H9 (cell line): ENCODE results near the gene OR6C65. TPM values are rescaled to one million over a fixed set of nuclear protein-coding genes. Genes with fewer than 3 reads are reported as not detected.

Experiments used
- DNase-seq: peaks from one replicate; pipeline ENCODE4 v3.0.0-alpha.2; 2017
- H2AFZ ChIP-seq: one replicate; pipeline ENCODE4 v1.6.1; 2013; ENCODE audit warnings: mild to moderate bottlenecking, low read length, control low read depth, moderate library complexity
- H2AK5ac ChIP-seq: 2 replicates; pipeline ENCODE4 v1.6.1; 2013; ENCODE audit warnings: low read length, control low read depth, mixed read lengths; ENCODE audit not compliant: insufficient read length
- H2BK120ac ChIP-seq: one replicate; pipeline ENCODE4 v1.6.1; 2013; ENCODE audit warnings: low read depth, mild to moderate bottlenecking, low read length, control low read depth, inconsistent platforms; ENCODE audit not compliant: poor library complexity, severe bottlenecking
- H2BK12ac ChIP-seq: 2 replicates; pipeline ENCODE4 v1.6.1; 2013; ENCODE audit warnings: low read length, control low read depth, mixed read lengths, low read depth; ENCODE audit not compliant: insufficient read length
- H2BK15ac ChIP-seq: 2 replicates; pipeline ENCODE4 v1.6.1; 2013; ENCODE audit warnings: low read depth, low read length, control low read depth
- H2BK20ac ChIP-seq: one replicate; pipeline ENCODE4 v1.6.1; 2013; ENCODE audit warnings: low read depth, mild to moderate bottlenecking, low read length, control low read depth, inconsistent platforms; ENCODE audit not compliant: poor library complexity, severe bottlenecking
- H2BK5ac ChIP-seq: 2 replicates; pipeline ENCODE4 v1.6.1; 2013; ENCODE audit warnings: low read length, control low read depth, mixed read lengths; ENCODE audit not compliant: insufficient read length
- H3K14ac ChIP-seq: 2 replicates; pipeline ENCODE4 v1.6.1; 2013; ENCODE audit warnings: low read length, control low read depth; ENCODE audit not compliant: insufficient read depth
- H3K18ac ChIP-seq: 2 replicates; pipeline ENCODE4 v1.6.1; 2013; ENCODE audit warnings: low read depth, mild to moderate bottlenecking, mixed read lengths, low read length, control low read depth; ENCODE audit not compliant: insufficient read length
- H3K23ac ChIP-seq: 2 replicates; pipeline ENCODE4 v1.6.1; 2013; ENCODE audit warnings: low read length, control low read depth, mixed read lengths, low read depth; ENCODE audit not compliant: insufficient read length
- H3K23me2 ChIP-seq: 2 replicates; pipeline ENCODE4 v1.6.1; 2013; ENCODE audit warnings: low read depth, mild to moderate bottlenecking, mixed read lengths, low read length, control low read depth; ENCODE audit not compliant: insufficient read length, poor library complexity, severe bottlenecking
- H3K27ac ChIP-seq: 2 replicates; pipeline ENCODE4 v1.5.1; 2013; ENCODE audit warnings: low read length, control low read depth, mixed read lengths, low read depth; ENCODE audit not compliant: insufficient read length
- H3K27me3 ChIP-seq: 2 replicates; pipeline ENCODE4 v1.6.1; 2013; ENCODE audit warnings: low read length, control low read depth, inconsistent platforms; ENCODE audit not compliant: insufficient read depth
- H3K4ac ChIP-seq: 2 replicates; pipeline ENCODE4 v1.6.1; 2013; ENCODE audit warnings: low read depth, mild to moderate bottlenecking, control low read depth, inconsistent platforms, low read length, moderate library complexity
- H3K4me1 ChIP-seq: 2 replicates; pipeline ENCODE4 v1.6.1; 2013; ENCODE audit warnings: low read length, control low read depth, inconsistent platforms; ENCODE audit not compliant: insufficient read depth
- H3K4me2 ChIP-seq: 2 replicates; pipeline ENCODE4 v1.6.1; 2013; ENCODE audit warnings: low read length, control low read depth, mixed read lengths; ENCODE audit not compliant: insufficient read length, insufficient read depth
- H3K56ac ChIP-seq: 2 replicates; pipeline ENCODE4 v1.6.1; 2013; ENCODE audit warnings: low read depth, mild to moderate bottlenecking, mixed read lengths, low read length, control low read depth; ENCODE audit not compliant: insufficient read length
- H3K79me1 ChIP-seq: 2 replicates; pipeline ENCODE4 v1.6.1; 2013; ENCODE audit warnings: low read depth, mild to moderate bottlenecking, moderate library complexity, low read length, control low read depth, inconsistent platforms; ENCODE audit not compliant: insufficient read depth, poor library complexity, severe bottlenecking
- H3K79me2 ChIP-seq: 2 replicates; pipeline ENCODE4 v1.6.1; 2013; ENCODE audit warnings: low read length, control low read depth, inconsistent platforms; ENCODE audit not compliant: insufficient read depth
- H3K9ac ChIP-seq: 2 replicates; pipeline ENCODE4 v1.6.1; 2013; ENCODE audit warnings: low read length, control low read depth, mixed read lengths; ENCODE audit not compliant: insufficient read length; ENCODE audit errors: extremely low read depth
- H3K9me3 ChIP-seq: one replicate; pipeline ENCODE4 v1.6.1; 2013; ENCODE audit warnings: low read depth, low read length, inconsistent platforms; ENCODE audit not compliant: control insufficient read depth
- H3T11ph ChIP-seq: one replicate; pipeline ENCODE4 v1.6.1; 2013; ENCODE audit warnings: mild to moderate bottlenecking, low read length, control low read depth, inconsistent platforms
- H4K20me1 ChIP-seq: one replicate; pipeline ENCODE4 v1.6.1; 2013; ENCODE audit not compliant: control insufficient read depth, insufficient read length, insufficient read depth
- H4K5ac ChIP-seq: 2 replicates; pipeline ENCODE4 v1.6.1; 2013; ENCODE audit warnings: low read depth, mild to moderate bottlenecking, mixed read lengths, low read length, control low read depth; ENCODE audit not compliant: insufficient read length
- H4K8ac ChIP-seq: replicated peaks from 2 replicates; pipeline ENCODE4 v1.6.1; 2013; ENCODE audit warnings: low read length, control low read depth, mixed read lengths, low read depth; ENCODE audit not compliant: insufficient read length
- H4K91ac ChIP-seq: 2 replicates; pipeline ENCODE4 v1.6.1; 2013; ENCODE audit warnings: low read depth, mild to moderate bottlenecking, moderate library complexity, mixed read lengths, low read length, control low read depth; ENCODE audit not compliant: insufficient read length
- H3K27ac Mint-ChIP-seq, 3 experiments: 2 replicates in 2 of 3; 3 replicates in 1 of 3; pipeline ENCODE4 v1.8.0; 2020 to 2021; ENCODE audit warnings: mixed read lengths in 3 of 3, mild to moderate bottlenecking in 1 of 3, moderate library complexity in 1 of 3
- H3K27me3 Mint-ChIP-seq: 2 replicates; pipeline ENCODE4 v1.8.0; 2021; ENCODE audit warnings: low read depth, mild to moderate bottlenecking, moderate library complexity, mixed read lengths
- H3K36me3 Mint-ChIP-seq, 3 experiments: 2 replicates in 2 of 3; 3 replicates in 1 of 3; pipeline ENCODE4 v1.8.0; 2020 to 2021; ENCODE audit warnings: low read depth in 3 of 3, mixed read lengths in 3 of 3; ENCODE audit not compliant: insufficient read depth in 1 of 3
- H3K4me1 Mint-ChIP-seq, 2 experiments: 2 replicates each; pipeline ENCODE4 v1.8.0; 2020; ENCODE audit warnings: mixed read lengths in 2 of 2
- H3K4me3 Mint-ChIP-seq, 2 experiments: 2 replicates in 1 of 2; 3 replicates in 1 of 2; pipeline ENCODE4 v1.8.0; 2020 to 2021; ENCODE audit warnings: mild to moderate bottlenecking in 2 of 2, mixed read lengths in 2 of 2, moderate library complexity in 1 of 2
- H3K9me3 Mint-ChIP-seq, 2 experiments: 2 replicates in 1 of 2; 3 replicates in 1 of 2; pipeline ENCODE4 v1.8.0; 2020; ENCODE audit warnings: mild to moderate bottlenecking in 2 of 2, mixed read lengths in 2 of 2, moderate library complexity in 1 of 2
- CTCF ChIP-seq: fragments of 200-600 bp; sonication (generic); conservative IDR thresholded peaks from 3 replicates; pipeline ENCODE4 v1.8.0; 2021; ENCODE audit warnings: antibody characterized with exemption, mild to moderate bottlenecking
- WGBS: extraction: QIAGEN DNeasy Blood & Tissue Kit; methylation state at CpG from one replicate; pipeline ENCODE4 v1.1.7; 2013; ENCODE audit warnings: missing lambda C conversion rate, low lambda C conversion rate, mixed read lengths; ENCODE audit not compliant: insufficient read length; ENCODE audit errors: extremely low coverage; 5-methylcytosine and 5-hydroxymethylcytosine counted together
- total RNA-seq: library from RNA; stranded (reverse); gene quantifications from 2 replicates; pipeline ENCODE4 v1.2.1, GENCODE V29; 2021

OR6C65 gene
- total RNA-seq, 1 experiment from 2014 or later = not detected

GRCh38 chr12:55392032-55392795 is 8.1 kb upstream of the OR6C65 start:
- no peak overlapping the region; the same call in 1 of the 2 replicates for H3K4ac ChIP-seq
- Mint-ChIP-seq H3K27me3 (no peaks in the 10 kb centered on the region), H3K9me3 (peaks cover 0 to 2% of the 10 kb centered on the region in 2 experiments; a peak in 2 of 5 replicates), H3K27ac (no peak overlapping the region; a peak in 1 of 7 replicates), H3K36me3 (no peaks in the 10 kb centered on the region; a peak in 1 of 7 replicates), H3K4me3 (no peak overlapping the region), H3K4me1 (peaks cover 0 to 2% of the 10 kb centered on the region in 2 experiments; a peak in 1 of 4 replicates)
- H2BK5ac ChIP-seq = no peak overlapping the region
- H3K9me3 ChIP-seq = no peaks in the 10 kb centered on the region
- TF ChIP-seq CTCF = no peak
- H3K4me2 ChIP-seq = no peak overlapping the region
- H3K14ac ChIP-seq = no peak overlapping the region
- H3K18ac ChIP-seq = no peak overlapping the region
- no peak overlapping the region for H3K56ac ChIP-seq
- H3K79me1 ChIP-seq = no peaks in the 10 kb centered on the region
- no peak overlapping the region for H3K27ac ChIP-seq
- H4K8ac ChIP-seq = no peak overlapping the region
- no peaks in the 10 kb centered on the region for H3K4me1 ChIP-seq
- H4K5ac ChIP-seq = no peak overlapping the region
- H4K20me1 ChIP-seq = no peaks in the 10 kb centered on the region
- H2BK120ac ChIP-seq = no peak overlapping the region
- no peaks in the 10 kb centered on the region for H3K79me2 ChIP-seq
- H2AFZ ChIP-seq = no peak overlapping the region
- no peak overlapping the region for H3T11ph ChIP-seq
- no peak overlapping the region for H2BK20ac ChIP-seq
- H2AK5ac ChIP-seq = no peak overlapping the region
- no peak overlapping the region for H2BK15ac ChIP-seq
- no CpG with 5 or more reads among the region's 23 CpGs for WGBS
- no peaks in the 10 kb centered on the region for H3K23me2 ChIP-seq
- no peak overlapping the region for H3K9ac ChIP-seq
- no peak overlapping the region for H4K91ac ChIP-seq
- DNase-seq = peak; percentile 39
- H2BK12ac ChIP-seq = no peak overlapping the region
- H3K27me3 ChIP-seq = no peaks in the 10 kb centered on the region
- no peak overlapping the region for H3K23ac ChIP-seq
